HCT116 (cell line): Measurements from ENCODE around the gene UBE2D1. TPM values are rescaled to one million over a fixed set of nuclear protein-coding genes. Genes with fewer than 3 reads are reported as not detected.

ENCODE experiments used
- ATAC-seq: fragments of 200-7000 bp; cut with Tn5 transposase; 2 replicates; pipeline ENCODE4 v1.9.1; 2020; ENCODE audit warnings: mild to moderate bottlenecking, moderate library complexity
- BruUV-seq: library from RNA; stranded (reverse); fragments of 400-500 nt; replicated peaks from 2 replicates; lab custom pipeline; 2021; lab: Mats Ljungman, UMichigan
- CTCF ChIA-PET: fragments of 300-600 bp; sonication (Branson Sonifier 250); formaldehyde crosslinking; loops from one replicate; lab custom pipeline; 2021; ENCODE audit warnings: antibody characterized with exemption; lab: Charles Lee
- POLR2A ChIA-PET: fragments of 300-600, 350-600 bp; sonication (Branson Sonifier 250); formaldehyde crosslinking; loops from one replicate; lab custom pipeline; 2021; ENCODE audit warnings: antibody characterized with exemption; lab: Charles Lee
- RAD21 ChIA-PET, 2 experiments: fragments of 300-600 bp; sonication (Branson Sonifier 250); formaldehyde crosslinking; loops; one replicate each; lab custom pipeline; 2023; ENCODE audit warnings: low total read pairs in 2 of 2; ENCODE audit not compliant: uncharacterized antibody in 2 of 2, unreplicated experiment in 2 of 2, low non-redundant PET in 1 of 2; lab: Charles Lee
- DNase-seq: peaks from one replicate; pipeline ENCODE4 v3.0.0-alpha.2; 2010; ENCODE audit warnings: low read depth, low spot score
- H2AFZ ChIP-seq: fragments of 200-600 bp; shearing (Covaris generic), sonication (generic); 2 replicates; pipeline ENCODE4 v1.6.1; 2017; ENCODE audit warnings: low read depth, mixed run types, mixed read lengths, antibody characterized with exemption, low read length; ENCODE audit not compliant: poor library complexity, severe bottlenecking
- H3K27ac ChIP-seq: 2 replicates; pipeline ENCODE4 v1.5.1; 2012; ENCODE audit warnings: low read depth, low read length
- H3K27me3 ChIP-seq: fragments of 200-600 bp; sonication (generic); 2 replicates; pipeline ENCODE4 v1.6.1; 2016; ENCODE audit warnings: mixed run types, low read length, mixed read lengths; ENCODE audit not compliant: insufficient read depth
- H3K36me3 ChIP-seq, 2 experiments: fragments of 200-500 bp in 1 of 2; fragments of 200-600 bp in 1 of 2; sonication (Bioruptor generic) in 1 of 2; sonication (generic) in 1 of 2; 2 replicates each; pipeline versions ENCODE4 v1.5.1 to v1.6.1; 2014 to 2016; ENCODE audit warnings: low read length in 2 of 2, inconsistent platforms in 1 of 2, mixed read lengths in 1 of 2, mixed run types in 1 of 2; ENCODE audit not compliant: insufficient read depth in 2 of 2, control insufficient read depth in 1 of 2
- H3K4me1 ChIP-seq, 2 experiments: fragments of 200-600 bp in 1 of 2; sonication (generic) in 1 of 2; 2 replicates each; pipeline versions ENCODE4 v1.5.1 to v1.6.1; 2012 to 2017; ENCODE audit warnings: low read length in 2 of 2, inconsistent platforms in 1 of 2, mild to moderate bottlenecking in 1 of 2, mixed read lengths in 1 of 2, mixed run types in 1 of 2, moderate library complexity in 1 of 2; ENCODE audit not compliant: insufficient read depth in 2 of 2, control insufficient read depth in 1 of 2
- H3K4me2 ChIP-seq: fragments of 200-600 bp; sonication (generic); 2 replicates; pipeline ENCODE4 v1.6.1; 2017; ENCODE audit warnings: mixed run types, low read length, mixed read lengths
- H3K4me3 ChIP-seq, 2 experiments: fragments of 200-600 bp in 1 of 2; sonication (generic) in 1 of 2; replicated peaks in 1 of 2; 2 replicates each; pipeline ENCODE4 v1.5.1; 2011 to 2016; ENCODE audit warnings: low read length in 2 of 2, control low read depth in 1 of 2, low read depth in 1 of 2, mild to moderate bottlenecking in 1 of 2, mixed read lengths in 1 of 2, mixed run types in 1 of 2
- H3K79me2 ChIP-seq: fragments of 200-600 bp; sonication (generic); 2 replicates; pipeline ENCODE4 v1.6.1; 2017; ENCODE audit warnings: mild to moderate bottlenecking, mixed run types, low read length, moderate library complexity, mixed read lengths; ENCODE audit not compliant: insufficient read depth
- H3K9ac ChIP-seq: fragments of 200-600 bp; sonication (generic); 2 replicates; pipeline ENCODE4 v1.6.1; 2016; ENCODE audit warnings: low read length, mixed read lengths
- H3K9me2 ChIP-seq: fragments of 200-600 bp; sonication (generic), shearing (Covaris generic); 2 replicates; pipeline ENCODE4 v1.6.1; 2017; ENCODE audit warnings: mixed run types, mild to moderate bottlenecking, moderate library complexity; ENCODE audit not compliant: insufficient read depth
- H3K9me3 ChIP-seq, 2 experiments: fragments of 200-500 bp in 1 of 2; fragments of 200-600 bp in 1 of 2; sonication (Bioruptor generic) in 1 of 2; sonication (generic) in 1 of 2; 2 replicates each; pipeline ENCODE4 v1.6.1; 2014 to 2017; ENCODE audit warnings: low read length in 2 of 2, mixed read lengths in 2 of 2, inconsistent platforms in 1 of 2, low read depth in 1 of 2, mild to moderate bottlenecking in 1 of 2, mixed run types in 1 of 2, moderate library complexity in 1 of 2; ENCODE audit not compliant: control insufficient read depth in 1 of 2, insufficient read depth in 1 of 2
- H4K20me1 ChIP-seq: fragments of 200-600 bp; sonication (generic), shearing (Covaris generic); 2 replicates; pipeline ENCODE4 v1.6.1; 2017; ENCODE audit warnings: mixed run types, mild to moderate bottlenecking, moderate library complexity; ENCODE audit not compliant: insufficient read depth
- CBX3 ChIP-seq: IDR thresholded peaks from 2 replicates; pipeline ENCODE4 v1.6.1; 2012; ENCODE audit warnings: low read depth
- CEBPB ChIP-seq: IDR thresholded peaks from 2 replicates; pipeline ENCODE4 v1.6.1; 2012; ENCODE audit warnings: low read depth
- EGR1 ChIP-seq: IDR thresholded peaks from 2 replicates; pipeline ENCODE4 v1.6.1; 2012; ENCODE audit warnings: low read depth
- ELF1 ChIP-seq: IDR thresholded peaks from 2 replicates; pipeline ENCODE4 v1.6.1; 2012; ENCODE audit warnings: low read depth, borderline replicate concordance
- EZH2 ChIP-seq: fragments of 200-600 bp; sonication (generic); IDR thresholded peaks from 2 replicates; pipeline ENCODE4 v1.6.1; 2017; ENCODE audit warnings: antibody characterized with exemption, mixed run types
- FOSL1 ChIP-seq: IDR thresholded peaks from 2 replicates; pipeline ENCODE4 v1.6.1; 2012; ENCODE audit warnings: low read depth
- JUND ChIP-seq: IDR thresholded peaks from 2 replicates; pipeline ENCODE4 v1.6.1; 2012
- RAD21 ChIP-seq: IDR thresholded peaks from 2 replicates; pipeline ENCODE4 v1.6.1; 2012; ENCODE audit warnings: low read depth, mild to moderate bottlenecking
- REST ChIP-seq: IDR thresholded peaks from 2 replicates; pipeline ENCODE4 v1.6.1; 2012; ENCODE audit warnings: low read depth
- SIN3A ChIP-seq: IDR thresholded peaks from 2 replicates; pipeline ENCODE4 v1.6.1; 2012; ENCODE audit warnings: low read depth
- SP1 ChIP-seq: IDR thresholded peaks from 2 replicates; pipeline ENCODE4 v1.6.1; 2012; ENCODE audit warnings: low read depth
- SRF ChIP-seq: IDR thresholded peaks from 2 replicates; pipeline ENCODE4 v1.6.1; 2012; ENCODE audit warnings: low read depth
- TCF7L2 ChIP-seq: IDR thresholded peaks from 2 replicates; pipeline ENCODE4 v1.7.0; 2011; ENCODE audit warnings: borderline replicate concordance, inconsistent platforms; ENCODE audit not compliant: insufficient read depth, insufficient read length; ENCODE audit errors: extremely low read depth
- YY1 ChIP-seq: IDR thresholded peaks from 2 replicates; pipeline ENCODE4 v1.6.1; 2011; ENCODE audit warnings: low read length, low read depth, moderate library complexity, mild to moderate bottlenecking; ENCODE audit not compliant: insufficient replicate concordance; ENCODE audit errors: extremely low read depth
- ZBTB33 ChIP-seq: IDR thresholded peaks from 2 replicates; pipeline ENCODE4 v1.6.1; 2011; ENCODE audit warnings: mild to moderate bottlenecking, low read length, moderate library complexity; ENCODE audit not compliant: insufficient replicate concordance; ENCODE audit errors: extremely low read depth
- ZNF274 ChIP-seq: fragments of 200-500 bp; sonication (Bioruptor generic); IDR thresholded peaks from 2 replicates; pipeline ENCODE4 v1.6.1; 2014; ENCODE audit warnings: mild to moderate bottlenecking, low read depth, low read length, inconsistent platforms
- intact Hi-C: fragments of 100-400 bp; cut with micrococcal nuclease; formaldehyde crosslinking; loops from 2 replicates; pipeline ENCODE4 v1.10.0; 2022
- total RNA-seq: library from RNA; stranded (reverse); gene quantifications from one replicate; pipeline ENCODE4 v1.2.1, GENCODE V29; 2021; ENCODE audit not compliant: unreplicated experiment
- TF ChIP-seq, protein P1 (sequence below), 3 experiments: fragments of 200-600 bp in 1 of 3; sonication (generic) in 1 of 3; IDR thresholded peaks in 2 of 3; conservative IDR thresholded peaks in 1 of 3; 2 replicates each; pipeline ENCODE4 v1.5.1; 2012 to 2017; ENCODE audit warnings: low read depth in 2 of 3, low read length in 2 of 3, antibody characterized with exemption in 1 of 3, borderline replicate concordance in 1 of 3, control low read depth in 1 of 3, mild to moderate bottlenecking in 1 of 3, mixed read lengths in 1 of 3, mixed run types in 1 of 3, moderate library complexity in 1 of 3; ENCODE audit not compliant: insufficient read depth in 1 of 3
- TF ChIP-seq, protein P2 (sequence below): IDR thresholded peaks from 2 replicates; pipeline ENCODE4 v1.6.1; 2012

UBE2D1 gene
- total RNA-seq, 1 experiment from 2014 or later, result 15.5 TPM

DNA sequence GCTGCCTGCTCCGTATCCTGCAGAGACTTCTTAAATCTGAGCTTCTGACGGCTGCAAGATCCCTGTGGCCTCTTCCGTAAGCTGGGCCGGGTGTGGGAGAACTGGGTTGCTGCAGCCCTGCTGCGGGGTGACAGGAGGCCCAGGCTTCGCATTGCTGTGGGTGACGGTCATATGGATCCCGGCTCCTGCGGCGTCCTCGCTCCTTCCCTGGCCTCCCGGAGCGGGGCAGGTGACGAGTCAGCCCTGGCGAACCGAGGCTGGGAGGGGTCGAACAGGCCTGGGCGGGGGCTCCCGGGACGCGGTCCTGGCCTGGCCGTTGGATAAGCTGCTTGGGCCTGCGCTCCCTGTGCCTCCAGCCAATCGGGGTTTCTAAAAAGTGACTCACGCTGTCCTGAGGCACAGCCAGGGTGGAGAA lies 7.8 kb upstream of the UBE2D1 start:
- Histone ChIP-seq H3K9me3 (no peaks in the 10 kb centered on the region), H3K9me2 (no peaks in the 10 kb centered on the region), H3K4me3 (no peak overlapping the region), H3K4me2 (no peak overlapping the region), H3K27ac (no peak overlapping the region), H3K9ac (no peak overlapping the region), H2AFZ (no peak overlapping the region), H3K27me3 (no peaks in the 10 kb centered on the region), H3K4me1 (no peaks in the 10 kb centered on the region), H3K36me3 (no peaks in the 10 kb centered on the region), H3K79me2 (no peaks in the 10 kb centered on the region), H4K20me1 (no peaks in the 10 kb centered on the region)
- ChIA-PET POLR2A (no interaction called here), CTCF (no interaction called here), RAD21 (no interaction called here)
- intact Hi-C loops, result no loop called here
- ATAC-seq (no peak), DNase-seq (no peak)
- BruUV-seq, result no TSS peak
- TF ChIP-seq JUND, result no peak
- no peak for TF ChIP-seq SIN3A
- TF ChIP-seq CBX3, result no peak
- no peak for TF ChIP-seq RAD21
- TF ChIP-seq CEBPB, result no peak
- no peak for TF ChIP-seq SRF
- TF ChIP-seq SP1, result no peak
- TF ChIP-seq FOSL1, result no peak
- no peak for TF ChIP-seq REST
- TF ChIP-seq TCF7L2, result no peak
- TF ChIP-seq ZNF274, result no peak
- TF ChIP-seq EZH2, result no peak
- no peak for TF ChIP-seq ZBTB33
- TF ChIP-seq, protein P1, sequence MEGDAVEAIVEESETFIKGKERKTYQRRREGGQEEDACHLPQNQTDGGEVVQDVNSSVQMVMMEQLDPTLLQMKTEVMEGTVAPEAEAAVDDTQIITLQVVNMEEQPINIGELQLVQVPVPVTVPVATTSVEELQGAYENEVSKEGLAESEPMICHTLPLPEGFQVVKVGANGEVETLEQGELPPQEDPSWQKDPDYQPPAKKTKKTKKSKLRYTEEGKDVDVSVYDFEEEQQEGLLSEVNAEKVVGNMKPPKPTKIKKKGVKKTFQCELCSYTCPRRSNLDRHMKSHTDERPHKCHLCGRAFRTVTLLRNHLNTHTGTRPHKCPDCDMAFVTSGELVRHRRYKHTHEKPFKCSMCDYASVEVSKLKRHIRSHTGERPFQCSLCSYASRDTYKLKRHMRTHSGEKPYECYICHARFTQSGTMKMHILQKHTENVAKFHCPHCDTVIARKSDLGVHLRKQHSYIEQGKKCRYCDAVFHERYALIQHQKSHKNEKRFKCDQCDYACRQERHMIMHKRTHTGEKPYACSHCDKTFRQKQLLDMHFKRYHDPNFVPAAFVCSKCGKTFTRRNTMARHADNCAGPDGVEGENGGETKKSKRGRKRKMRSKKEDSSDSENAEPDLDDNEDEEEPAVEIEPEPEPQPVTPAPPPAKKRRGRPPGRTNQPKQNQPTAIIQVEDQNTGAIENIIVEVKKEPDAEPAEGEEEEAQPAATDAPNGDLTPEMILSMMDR (IDR thresholded peaks at IDR 0.05 in 2 of 3, conservative IDR thresholded peaks at IDR 0.05 in 1 of 3; ENCODE audit: borderline replicate concordance in 1 of 3, insufficient read depth in 1 of 3, low read depth in 2 of 3, low read length in 2 of 3), result no peak
- TF ChIP-seq ELF1, result no peak
- TF ChIP-seq EGR1, result no peak
- TF ChIP-seq, protein P2, sequence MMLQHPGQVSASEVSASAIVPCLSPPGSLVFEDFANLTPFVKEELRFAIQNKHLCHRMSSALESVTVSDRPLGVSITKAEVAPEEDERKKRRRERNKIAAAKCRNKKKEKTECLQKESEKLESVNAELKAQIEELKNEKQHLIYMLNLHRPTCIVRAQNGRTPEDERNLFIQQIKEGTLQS, result no peak
- no peak for TF ChIP-seq YY1
